ENCODE measurements around the gene GPSM1. TPM values are rescaled to one million over a fixed set of nuclear protein-coding genes. Genes with fewer than 3 reads are reported as not detected.

The GPSM1 gene
- polyA plus RNA-seq, 10 donors = 15.9 to 30.8 (median 21.0) TPM

Other genes starting within 250 kb of the GPSM1 start
- 10 to 100 TPM in 5 of 10 donors, 1 to 10 TPM in 5; 6.0 to 11.8 (median 10.0) TPM for gene NACC2, start 232.2 kb upstream of the GPSM1 start, polyA plus RNA-seq (ENCODE audit: insufficient read length in 10 of 10)
- gene TMEM250, start 208.7 kb upstream of the GPSM1 start, polyA plus RNA-seq (ENCODE audit: insufficient read length in 10 of 10) = 10 to 100 TPM; 13.6 to 24.3 (median 18.4) TPM
- gene LHX3, start 122.4 kb upstream of the GPSM1 start, polyA plus RNA-seq (ENCODE audit: insufficient read length in 10 of 10) = under 1 TPM in 2 of 10 donors, not detected in 8; 0.07 to 0.28 TPM
- 10 to 100 TPM in 1 of 10 donors, 1 to 10 TPM in 9; 5.5 to 11.9 (median 8.0) TPM for gene QSOX2, start 81.7 kb upstream of the GPSM1 start, polyA plus RNA-seq (ENCODE audit: insufficient read length in 10 of 10)
- gene CCDC187, start 23.4 kb upstream of the GPSM1 start, polyA plus RNA-seq (ENCODE audit: insufficient read length in 10 of 10) = under 1 TPM in 9 of 10 donors, not detected in 1; 0.03 to 0.17 (median 0.06) TPM
- 10 to 100 TPM in 5 of 10 donors, 1 to 10 TPM in 5; 5.0 to 16.2 (median 10.2) TPM for gene DNLZ, start 36.2 kb downstream of the GPSM1 start, polyA plus RNA-seq (ENCODE audit: insufficient read length in 10 of 10)
- gene CARD9, start 46.1 kb downstream of the GPSM1 start, polyA plus RNA-seq (ENCODE audit: insufficient read length in 10 of 10) = 1 to 10 TPM in 8 of 10 donors, under 1 TPM in 2; 0.52 to 2.0 (median 1.3) TPM
- 1 to 10 TPM; 4.6 to 6.4 (median 5.2) TPM for gene SNAPC4, start 72.6 kb downstream of the GPSM1 start, polyA plus RNA-seq (ENCODE audit: insufficient read length in 10 of 10)
- 10 to 100 TPM; 22.4 to 35.6 (median 30.1) TPM for gene ENTR1, start 83.1 kb downstream of the GPSM1 start, polyA plus RNA-seq (ENCODE audit: insufficient read length in 10 of 10)
- gene PMPCA, start 83.1 kb downstream of the GPSM1 start, polyA plus RNA-seq (ENCODE audit: insufficient read length in 10 of 10) = 10 to 100 TPM; 32.4 to 44.0 (median 37.8) TPM
- gene INPP5E, start 112.3 kb downstream of the GPSM1 start, polyA plus RNA-seq (ENCODE audit: insufficient read length in 10 of 10) = 10 to 100 TPM in 6 of 10 donors, 1 to 10 TPM in 4; 7.4 to 12.8 (median 10.4) TPM
- gene SEC16A, start 155.5 kb downstream of the GPSM1 start, polyA plus RNA-seq (ENCODE audit: insufficient read length in 10 of 10) = 10 to 100 TPM; 31.4 to 50.7 (median 37.5) TPM
- 10 to 100 TPM; 16.5 to 34.7 (median 21.4) TPM for gene NOTCH1, start 218.5 kb downstream of the GPSM1 start, polyA plus RNA-seq (ENCODE audit: insufficient read length in 10 of 10)